GM12878 (cell line): ENCODE measurements around the gene IPO11. TPM values are rescaled to one million over a fixed set of nuclear protein-coding genes. Genes with fewer than 3 reads are reported as not detected.

Experiments
- BRCA1 ChIP-seq: IDR thresholded peaks from 2 replicates; pipeline ENCODE4 v1.6.1; 2011; ENCODE audit warnings: low read depth, low read length, improper control_type of control experiment
- CEBPB ChIP-seq, 2 experiments: fragments of 150-350 bp in 1 of 2; IDR thresholded peaks; 2 replicates each; pipeline ENCODE4 v1.6.1; 2012 to 2014; ENCODE audit warnings: low read depth in 2 of 2, low read length in 2 of 2, borderline replicate concordance in 1 of 2, inconsistent platforms in 1 of 2
- CHD1 ChIP-seq: IDR thresholded peaks from 2 replicates; pipeline ENCODE4 v1.6.1; 2012; ENCODE audit warnings: low read depth, low read length, improper control_type of control experiment
- EGR1 ChIP-seq, 2 experiments: IDR thresholded peaks; 1 replicate in 1 of 2; 2 replicates in 1 of 2; pipeline ENCODE4 v1.6.1; 2011 to 2012; ENCODE audit warnings: low read depth in 2 of 2, low read length in 2 of 2, borderline replicate concordance in 1 of 2, mild to moderate bottlenecking in 1 of 2, moderate library complexity in 1 of 2
- EP300 ChIP-seq, 2 experiments: fragments of 150-350 bp in 1 of 2; IDR thresholded peaks; 2 replicates each; pipeline ENCODE4 v1.6.1; 2011 to 2012; ENCODE audit warnings: low read depth in 2 of 2, low read length in 2 of 2, borderline replicate concordance in 1 of 2, improper control_type of control experiment in 1 of 2, inconsistent platforms in 1 of 2; ENCODE audit not compliant: control insufficient read depth in 1 of 2
- EZH2 ChIP-seq: IDR thresholded peaks from 2 replicates; pipeline ENCODE4 v1.6.1; 2012; ENCODE audit warnings: low read depth, mild to moderate bottlenecking, control low read depth, inconsistent platforms, low read length, borderline replicate concordance; ENCODE audit not compliant: control insufficient read depth
- FOS ChIP-seq: IDR thresholded peaks from 3 replicates; pipeline ENCODE4 v1.6.1; 2011; ENCODE audit warnings: borderline replicate concordance; ENCODE audit not compliant: insufficient read length; ENCODE audit errors: extremely low read depth
- HDAC2 ChIP-seq: fragments of 200-600 bp; sonication (generic); IDR thresholded peaks from 2 replicates; pipeline ENCODE4 v1.6.1; 2017
- MYB ChIP-seq: fragments of 150-350 bp; IDR thresholded peaks from 2 replicates; pipeline ENCODE4 v1.6.1; 2014; ENCODE audit warnings: mild to moderate bottlenecking, low read depth, low read length, borderline replicate concordance
- NR2C2 ChIP-seq: IDR thresholded peaks from 2 replicates; pipeline ENCODE4 v1.6.1; 2011; ENCODE audit warnings: borderline replicate concordance, low read depth; ENCODE audit not compliant: control insufficient read depth, insufficient read length
- POLR2AphosphoS2 ChIP-seq: IDR thresholded peaks from 2 replicates; pipeline ENCODE4 v1.6.1; 2011; ENCODE audit warnings: low read depth, mild to moderate bottlenecking, low read length, improper control_type of control experiment, moderate library complexity
- RAD51 ChIP-seq: fragments of 450-650 bp; IDR thresholded peaks from 2 replicates; pipeline ENCODE4 v1.6.1; 2016; ENCODE audit warnings: moderate library complexity, mild to moderate bottlenecking, inconsistent platforms
- SIN3A ChIP-seq: IDR thresholded peaks from 2 replicates; pipeline ENCODE4 v1.6.1; 2012; ENCODE audit warnings: low read depth, low read length, improper control_type of control experiment
- SMAD1 ChIP-seq: fragments of 450-650 bp; IDR thresholded peaks from 2 replicates; pipeline ENCODE4 v1.6.1; 2018; ENCODE audit warnings: mild to moderate bottlenecking, low read depth; ENCODE audit not compliant: partially characterized antibody
- SP1 ChIP-seq: IDR thresholded peaks from one replicate; pipeline ENCODE4 v1.6.1; 2011; ENCODE audit warnings: low read depth, low read length
- ZNF622 ChIP-seq: fragments of 450-650 bp; IDR thresholded peaks from 2 replicates; pipeline ENCODE4 v1.6.1; 2017; ENCODE audit warnings: mild to moderate bottlenecking, inconsistent platforms
- polyA plus RNA-seq, 11 experiments: library from polyadenylated mRNA; depleted of rRNA in 4 of 11; unstranded in 6 of 11; stranded (reverse) in 5 of 11; fragments of >200 nt; fragmentation: Nextera tagmentation in 4 of 11; fragmentation: Illumina TruSeq in 1 of 11; extraction: Ambion mirVana in 4 of 11; extraction: Trizol in 1 of 11; gene quantifications; 1 replicate in 1 of 11; 2 replicates in 10 of 11; pipeline versions ENCODE4 v1.2.1 to v1.2.3, GENCODE V29; 2011 to 2016; ENCODE audit warnings: inconsistent platforms in 2 of 11, missing spikeins in 2 of 11, low read depth in 1 of 11
- total RNA-seq, 4 experiments: library from RNA; depleted of rRNA in 3 of 4; stranded (reverse); fragments of >200 nt in 3 of 4; fragmentation: Illumina TruSeq in 1 of 4; extraction: Trizol in 1 of 4; gene quantifications; 2 replicates each; pipeline versions ENCODE4 v1.2.1 to v1.2.3, GENCODE V29; 2013 to 2021
- TF ChIP-seq, protein P1 (sequence below): fragments of 450-650 bp; formaldehyde crosslinking; IDR thresholded peaks from 2 replicates; pipeline ENCODE4 v1.5.0; 2022; ENCODE audit warnings: mild to moderate bottlenecking, missing genetic modification characterization
- TF ChIP-seq, protein P2 (sequence below): fragments of 450-650 bp; IDR thresholded peaks from 2 replicates; pipeline ENCODE4 v1.6.1; 2014; ENCODE audit warnings: mild to moderate bottlenecking
- TF ChIP-seq, protein P3 (sequence below): fragments of 450-650 bp; IDR thresholded peaks from 2 replicates; pipeline ENCODE4 v1.6.1; 2017; ENCODE audit warnings: low read depth, mild to moderate bottlenecking, moderate library complexity
- TF ChIP-seq, protein P4 (sequence below): IDR thresholded peaks from 2 replicates; pipeline ENCODE4 v1.6.1; 2011; ENCODE audit warnings: borderline replicate concordance, low read depth, mild to moderate bottlenecking, moderate library complexity, mixed read lengths, low read length; ENCODE audit not compliant: insufficient read depth; ENCODE audit errors: extremely low read length
- TF ChIP-seq, protein P5 (sequence below): IDR thresholded peaks from 2 replicates; pipeline ENCODE4 v1.6.1; 2012; ENCODE audit warnings: low read depth, low read length, improper control_type of control experiment

The IPO11 gene
- total and polyA plus RNA-seq, 10 of the 15 experiments (the other 5 are each of a cell fraction or from before 2014, with no cell fraction given): 14.1 to 49.3 (median 29.8) TPM

DNA sequence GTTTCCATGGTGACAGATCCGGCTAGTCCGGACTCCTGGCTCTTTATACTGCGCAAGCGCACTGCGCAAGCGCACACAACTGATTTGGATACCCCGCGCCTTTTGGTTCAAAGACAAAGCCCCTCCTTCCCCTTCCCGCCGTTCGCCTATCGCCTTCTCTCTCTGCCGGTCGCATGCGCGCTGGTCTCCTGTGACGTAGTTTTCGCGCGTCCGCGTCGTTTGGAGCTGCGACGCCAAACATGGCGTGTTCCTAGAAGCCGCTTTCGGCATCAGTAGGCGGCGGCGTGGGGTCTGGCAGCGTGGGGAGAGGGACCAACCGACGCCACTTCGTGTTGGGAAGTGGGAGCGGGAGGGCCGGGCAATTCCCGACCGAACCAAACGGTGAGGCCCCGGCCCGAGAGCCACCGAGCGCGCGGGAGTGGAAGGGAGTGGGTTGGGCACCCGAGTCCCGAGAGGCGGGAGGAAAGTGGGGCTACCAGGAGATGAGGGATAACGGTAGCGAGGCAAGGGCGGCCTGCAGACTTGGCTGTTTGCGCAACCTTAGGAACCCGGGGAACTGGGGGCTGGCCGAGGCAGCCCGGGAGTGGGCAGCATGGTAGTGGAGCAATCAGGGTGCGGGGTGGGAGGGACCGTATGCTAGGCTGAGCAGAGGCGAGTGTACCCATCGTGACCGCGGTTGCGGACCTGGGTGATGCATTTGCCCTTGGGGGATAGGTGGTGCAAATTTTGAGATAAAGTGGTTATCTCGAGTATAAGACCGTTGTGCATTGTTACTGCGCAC, at the start of gene IPO11 (continued):
- TF ChIP-seq SMAD1 (no peak), ZNF622 (no peak), NR2C2 (no peak), BRCA1 (no peak), FOS (no peak), SP1 (peak; percentile 82), EP300 (IDR thresholded peaks at IDR 0.05; ENCODE audit: borderline replicate concordance in 1 of 2, control insufficient read depth in 1 of 2, low read depth in 2 of 2, low read length in 2 of 2) (no peak), RAD51 (no peak), CEBPB (IDR thresholded peaks at IDR 0.05; ENCODE audit: borderline replicate concordance in 1 of 2, low read depth in 2 of 2, low read length in 2 of 2) (no peak), HDAC2 (peak; percentile 79; the same call in 1 of the 2 replicates), POLR2AphosphoS2 (peak; percentile 78; the same call in 1 of the 2 replicates), MYB (no peak), EGR1 (IDR thresholded peaks at IDR 0.05; ENCODE audit: borderline replicate concordance in 1 of 2, low read depth in 2 of 2, low read length in 2 of 2) (no peak), CHD1 (no peak), SIN3A (peak; percentile 98), EZH2 (no peak)
- TF ChIP-seq, protein P1, sequence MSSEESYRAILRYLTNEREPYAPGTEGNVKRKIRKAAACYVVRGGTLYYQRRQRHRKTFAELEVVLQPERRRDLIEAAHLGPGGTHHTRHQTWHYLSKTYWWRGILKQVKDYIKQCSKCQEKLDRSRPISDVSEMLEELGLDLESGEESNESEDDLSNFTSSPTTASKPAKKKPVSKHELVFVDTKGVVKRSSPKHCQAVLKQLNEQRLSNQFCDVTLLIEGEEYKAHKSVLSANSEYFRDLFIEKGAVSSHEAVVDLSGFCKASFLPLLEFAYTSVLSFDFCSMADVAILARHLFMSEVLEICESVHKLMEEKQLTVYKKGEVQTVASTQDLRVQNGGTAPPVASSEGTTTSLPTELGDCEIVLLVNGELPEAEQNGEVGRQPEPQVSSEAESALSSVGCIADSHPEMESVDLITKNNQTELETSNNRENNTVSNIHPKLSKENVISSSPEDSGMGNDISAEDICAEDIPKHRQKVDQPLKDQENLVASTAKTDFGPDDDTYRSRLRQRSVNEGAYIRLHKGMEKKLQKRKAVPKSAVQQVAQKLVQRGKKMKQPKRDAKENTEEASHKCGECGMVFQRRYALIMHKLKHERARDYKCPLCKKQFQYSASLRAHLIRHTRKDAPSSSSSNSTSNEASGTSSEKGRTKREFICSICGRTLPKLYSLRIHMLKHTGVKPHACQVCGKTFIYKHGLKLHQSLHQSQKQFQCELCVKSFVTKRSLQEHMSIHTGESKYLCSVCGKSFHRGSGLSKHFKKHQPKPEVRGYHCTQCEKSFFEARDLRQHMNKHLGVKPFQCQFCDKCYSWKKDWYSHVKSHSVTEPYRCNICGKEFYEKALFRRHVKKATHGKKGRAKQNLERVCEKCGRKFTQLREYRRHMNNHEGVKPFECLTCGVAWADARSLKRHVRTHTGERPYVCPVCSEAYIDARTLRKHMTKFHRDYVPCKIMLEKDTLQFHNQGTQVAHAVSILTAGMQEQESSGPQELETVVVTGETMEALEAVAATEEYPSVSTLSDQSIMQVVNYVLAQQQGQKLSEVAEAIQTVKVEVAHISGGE (CRISPR knock-in tag): no peak
- TF ChIP-seq, protein P2, sequence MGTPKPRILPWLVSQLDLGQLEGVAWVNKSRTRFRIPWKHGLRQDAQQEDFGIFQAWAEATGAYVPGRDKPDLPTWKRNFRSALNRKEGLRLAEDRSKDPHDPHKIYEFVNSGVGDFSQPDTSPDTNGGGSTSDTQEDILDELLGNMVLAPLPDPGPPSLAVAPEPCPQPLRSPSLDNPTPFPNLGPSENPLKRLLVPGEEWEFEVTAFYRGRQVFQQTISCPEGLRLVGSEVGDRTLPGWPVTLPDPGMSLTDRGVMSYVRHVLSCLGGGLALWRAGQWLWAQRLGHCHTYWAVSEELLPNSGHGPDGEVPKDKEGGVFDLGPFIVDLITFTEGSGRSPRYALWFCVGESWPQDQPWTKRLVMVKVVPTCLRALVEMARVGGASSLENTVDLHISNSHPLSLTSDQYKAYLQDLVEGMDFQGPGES: no peak
- TF ChIP-seq, protein P3, sequence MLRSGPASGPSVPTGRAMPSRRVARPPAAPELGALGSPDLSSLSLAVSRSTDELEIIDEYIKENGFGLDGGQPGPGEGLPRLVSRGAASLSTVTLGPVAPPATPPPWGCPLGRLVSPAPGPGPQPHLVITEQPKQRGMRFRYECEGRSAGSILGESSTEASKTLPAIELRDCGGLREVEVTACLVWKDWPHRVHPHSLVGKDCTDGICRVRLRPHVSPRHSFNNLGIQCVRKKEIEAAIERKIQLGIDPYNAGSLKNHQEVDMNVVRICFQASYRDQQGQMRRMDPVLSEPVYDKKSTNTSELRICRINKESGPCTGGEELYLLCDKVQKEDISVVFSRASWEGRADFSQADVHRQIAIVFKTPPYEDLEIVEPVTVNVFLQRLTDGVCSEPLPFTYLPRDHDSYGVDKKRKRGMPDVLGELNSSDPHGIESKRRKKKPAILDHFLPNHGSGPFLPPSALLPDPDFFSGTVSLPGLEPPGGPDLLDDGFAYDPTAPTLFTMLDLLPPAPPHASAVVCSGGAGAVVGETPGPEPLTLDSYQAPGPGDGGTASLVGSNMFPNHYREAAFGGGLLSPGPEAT: peak; percentile 99
- TF ChIP-seq, protein P4, sequence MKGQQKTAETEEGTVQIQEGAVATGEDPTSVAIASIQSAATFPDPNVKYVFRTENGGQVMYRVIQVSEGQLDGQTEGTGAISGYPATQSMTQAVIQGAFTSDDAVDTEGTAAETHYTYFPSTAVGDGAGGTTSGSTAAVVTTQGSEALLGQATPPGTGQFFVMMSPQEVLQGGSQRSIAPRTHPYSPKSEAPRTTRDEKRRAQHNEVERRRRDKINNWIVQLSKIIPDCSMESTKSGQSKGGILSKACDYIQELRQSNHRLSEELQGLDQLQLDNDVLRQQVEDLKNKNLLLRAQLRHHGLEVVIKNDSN: no peak
- TF ChIP-seq, protein P5, sequence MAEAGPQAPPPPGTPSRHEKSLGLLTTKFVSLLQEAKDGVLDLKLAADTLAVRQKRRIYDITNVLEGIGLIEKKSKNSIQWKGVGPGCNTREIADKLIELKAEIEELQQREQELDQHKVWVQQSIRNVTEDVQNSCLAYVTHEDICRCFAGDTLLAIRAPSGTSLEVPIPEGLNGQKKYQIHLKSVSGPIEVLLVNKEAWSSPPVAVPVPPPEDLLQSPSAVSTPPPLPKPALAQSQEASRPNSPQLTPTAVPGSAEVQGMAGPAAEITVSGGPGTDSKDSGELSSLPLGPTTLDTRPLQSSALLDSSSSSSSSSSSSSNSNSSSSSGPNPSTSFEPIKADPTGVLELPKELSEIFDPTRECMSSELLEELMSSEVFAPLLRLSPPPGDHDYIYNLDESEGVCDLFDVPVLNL: peak; percentile 95
